Activated CD8-positive, alpha-beta memory T cell treated with anti-CD3 and anti-CD28 coated beads for 48 hours (primary cell): ENCODE results near the gene TMC2.

Source experiments
- DNase-seq, 3 experiments: peaks; one replicate each; pipeline ENCODE4 v3.0.0-alpha.2; 2020; ENCODE audit warnings: low read depth in 2 of 3, low spot score in 2 of 3

Gene TMC2

DNA sequence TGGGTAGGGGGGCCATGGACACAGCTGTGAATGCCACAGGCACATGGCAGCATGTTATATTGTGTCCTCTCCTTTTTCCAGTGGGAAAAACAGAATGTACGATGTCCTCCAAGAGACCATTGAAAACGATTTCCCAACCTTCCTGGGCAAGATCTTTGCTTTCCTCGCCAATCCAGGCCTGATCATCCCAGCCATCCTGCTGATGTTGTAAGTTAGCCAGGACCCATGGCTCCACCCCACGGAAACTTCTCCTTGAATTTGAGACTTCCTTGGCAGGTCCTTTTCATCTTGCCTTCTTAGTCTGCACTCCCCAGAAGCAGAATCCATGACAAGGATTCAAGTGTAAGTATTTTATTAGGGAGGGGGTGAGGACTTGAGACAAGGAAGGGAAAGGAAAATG, 87.8 kb downstream of the TMC2 start:
- DNase-seq: no peak

DNA sequence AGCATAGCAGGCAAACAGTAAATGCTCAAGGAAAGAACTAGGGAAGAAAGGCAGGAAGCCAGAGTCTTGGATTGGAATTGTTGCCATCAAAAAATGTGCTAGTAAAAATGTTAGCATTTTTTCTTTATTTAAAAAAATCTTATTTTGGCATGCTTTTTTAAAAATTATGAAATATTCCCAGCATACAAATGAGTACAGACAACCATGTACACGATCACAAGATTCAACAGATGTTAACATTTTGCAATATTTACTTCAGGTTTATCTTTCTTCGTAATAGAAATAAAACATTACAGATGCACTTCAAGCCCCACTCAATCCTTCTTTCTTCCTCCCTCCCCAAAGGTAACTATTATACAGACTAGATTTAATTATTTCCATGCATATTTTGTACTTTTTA, 88.7 kb downstream of the TMC2 start:
- DNase-seq: no peak

DNA sequence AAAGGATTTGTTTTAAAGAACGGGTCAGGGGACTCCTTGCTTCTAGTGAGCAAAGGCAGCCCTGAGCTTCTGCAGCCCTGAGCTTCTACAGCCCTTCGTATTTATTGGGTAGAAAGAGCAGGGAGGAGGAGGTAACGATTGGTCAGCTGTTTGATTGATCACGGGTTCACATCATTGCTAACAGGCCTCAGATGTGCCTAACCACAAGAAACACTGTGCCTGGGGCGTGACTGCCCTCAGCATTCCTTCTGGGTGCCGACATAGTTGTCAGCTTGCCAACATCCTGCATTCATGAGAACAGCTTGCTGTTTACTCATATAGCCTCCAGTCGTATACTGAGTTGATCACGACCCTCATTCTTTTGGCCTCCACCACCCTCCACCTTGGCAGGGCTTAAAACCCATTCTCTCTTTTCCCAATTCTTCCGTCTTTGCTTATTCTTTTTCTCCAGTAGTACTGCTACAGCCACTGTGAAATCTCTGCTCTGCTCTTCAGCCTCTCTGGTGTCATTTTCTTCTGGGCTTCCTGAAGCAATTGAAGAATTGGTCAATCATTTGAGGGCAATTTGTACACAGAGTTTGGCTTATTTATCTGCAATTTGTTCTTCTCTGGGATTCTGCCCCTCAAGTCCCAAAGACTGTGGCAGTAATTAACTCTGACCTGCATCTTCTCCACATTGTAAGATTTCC, 90.6 kb downstream of the TMC2 start:
- DNase-seq: no peak

DNA sequence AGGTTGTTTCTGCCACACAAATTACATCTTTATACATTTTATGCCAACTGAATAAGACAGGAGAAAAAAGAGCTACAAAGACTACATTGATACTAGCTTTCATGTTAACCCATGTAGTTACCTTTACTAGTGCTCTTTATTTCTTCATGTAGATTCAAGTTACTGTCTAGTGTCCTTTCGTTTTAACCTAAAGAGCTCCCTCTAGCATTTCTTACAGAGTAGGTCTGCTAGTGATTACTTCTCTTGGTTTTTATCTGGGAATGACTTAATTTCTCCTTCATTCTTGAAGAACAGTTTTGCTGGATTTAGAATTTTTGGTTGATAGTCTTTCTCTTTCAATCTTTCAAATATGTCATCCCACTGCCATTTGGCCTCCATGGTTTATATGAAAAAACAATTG, 94.9 kb downstream of the TMC2 start:
- no peak for DNase-seq

DNA sequence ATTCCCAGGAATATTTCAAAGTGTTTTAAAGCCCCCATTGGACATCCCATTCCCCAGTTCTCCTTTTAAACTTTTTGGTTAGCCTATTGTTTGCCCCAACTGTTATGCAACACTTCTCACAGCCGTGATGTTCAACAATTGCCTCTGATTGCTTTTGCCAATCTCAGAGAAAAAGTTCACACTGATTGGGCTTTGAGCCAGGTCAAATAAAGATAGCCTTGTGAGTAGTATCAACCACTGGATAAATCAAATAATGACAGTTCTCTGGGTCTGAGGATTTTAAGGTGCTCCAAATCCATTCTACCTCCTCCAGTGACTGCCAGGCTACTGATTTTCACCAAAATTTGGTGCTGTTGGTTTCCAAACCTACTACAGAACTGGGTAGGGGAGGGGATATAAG, 97.0 kb downstream of the TMC2 start:
- no peak for DNase-seq

DNA sequence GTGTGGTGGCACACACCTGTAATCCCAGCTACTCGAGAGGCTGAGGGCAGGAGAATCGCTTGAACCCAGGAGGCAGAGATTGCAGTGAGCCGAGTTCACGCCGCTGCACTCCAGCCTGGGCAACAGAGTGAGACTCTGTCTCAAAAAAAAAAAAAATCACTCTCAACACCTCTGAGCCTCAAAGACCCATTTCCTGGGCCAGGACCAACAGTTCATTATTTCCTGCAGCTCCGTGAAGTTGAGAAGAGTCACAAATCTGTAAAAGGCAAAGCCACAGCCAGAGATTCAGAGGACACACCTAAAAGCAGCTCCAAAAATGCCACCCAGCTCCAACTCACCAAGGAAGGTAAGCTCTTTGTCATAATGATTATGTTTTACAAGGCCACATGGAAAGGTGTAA, 100.9 kb downstream of the TMC2 start:
- no peak for DNase-seq

DNA sequence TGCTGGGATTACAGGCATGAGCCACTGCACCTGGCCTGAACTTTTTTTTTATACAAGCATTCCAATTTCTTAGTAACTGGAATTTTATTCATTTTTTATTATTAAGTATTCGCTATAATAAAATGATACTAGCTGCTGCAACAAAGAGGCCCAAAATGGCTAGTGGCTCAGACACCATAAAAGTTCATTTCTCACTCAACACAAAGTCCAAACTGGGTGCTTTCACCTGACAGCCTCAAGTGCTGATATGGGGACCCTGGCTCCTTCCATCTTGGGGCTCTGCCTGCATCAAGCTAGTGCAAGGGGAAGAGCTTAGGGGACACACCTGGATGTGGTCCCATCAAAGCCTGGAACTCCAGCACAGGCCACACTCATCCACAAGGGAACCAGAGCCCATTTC, 103.9 kb downstream of the TMC2 start:
- no peak for DNase-seq

DNA sequence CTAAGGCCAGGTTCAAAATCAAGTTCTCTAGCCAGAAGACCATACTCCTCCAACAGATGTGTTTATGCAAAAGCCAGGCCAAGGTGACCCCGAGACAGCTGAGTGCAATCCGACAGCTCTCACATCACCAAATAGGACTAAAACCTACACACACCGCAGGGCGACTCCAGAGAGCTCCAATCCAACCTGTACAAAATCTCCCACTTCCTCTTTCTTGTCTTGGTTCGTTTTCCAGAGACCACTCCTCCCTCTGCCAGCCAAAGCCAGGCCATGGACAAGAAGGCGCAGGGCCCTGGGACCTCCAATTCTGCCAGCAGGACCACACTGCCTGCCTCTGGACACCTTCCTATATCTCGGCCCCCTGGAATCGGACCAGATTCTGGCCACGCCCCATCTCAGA, 104.5 kb downstream of the TMC2 start:
- DNase-seq: no peak

DNA sequence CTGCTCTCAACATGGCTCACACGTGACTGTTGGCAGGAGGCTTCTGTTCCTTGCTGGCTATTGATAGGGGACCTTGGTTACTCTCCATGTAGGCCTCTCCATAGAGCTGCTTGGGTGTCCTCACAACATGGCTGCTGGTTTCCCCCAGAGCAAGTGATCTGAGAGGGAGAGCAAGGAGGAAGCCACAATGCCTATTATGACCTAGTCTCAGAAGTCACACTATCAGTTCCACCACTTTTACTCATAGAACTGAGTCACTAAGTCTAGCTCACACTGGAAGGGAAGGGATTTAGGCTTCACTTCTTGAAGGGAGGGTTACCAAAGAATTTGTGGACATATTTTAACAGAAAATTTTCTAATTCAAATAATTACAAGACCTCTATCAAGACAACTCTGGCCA, 107.3 kb downstream of the TMC2 start:
- no peak for DNase-seq

DNA sequence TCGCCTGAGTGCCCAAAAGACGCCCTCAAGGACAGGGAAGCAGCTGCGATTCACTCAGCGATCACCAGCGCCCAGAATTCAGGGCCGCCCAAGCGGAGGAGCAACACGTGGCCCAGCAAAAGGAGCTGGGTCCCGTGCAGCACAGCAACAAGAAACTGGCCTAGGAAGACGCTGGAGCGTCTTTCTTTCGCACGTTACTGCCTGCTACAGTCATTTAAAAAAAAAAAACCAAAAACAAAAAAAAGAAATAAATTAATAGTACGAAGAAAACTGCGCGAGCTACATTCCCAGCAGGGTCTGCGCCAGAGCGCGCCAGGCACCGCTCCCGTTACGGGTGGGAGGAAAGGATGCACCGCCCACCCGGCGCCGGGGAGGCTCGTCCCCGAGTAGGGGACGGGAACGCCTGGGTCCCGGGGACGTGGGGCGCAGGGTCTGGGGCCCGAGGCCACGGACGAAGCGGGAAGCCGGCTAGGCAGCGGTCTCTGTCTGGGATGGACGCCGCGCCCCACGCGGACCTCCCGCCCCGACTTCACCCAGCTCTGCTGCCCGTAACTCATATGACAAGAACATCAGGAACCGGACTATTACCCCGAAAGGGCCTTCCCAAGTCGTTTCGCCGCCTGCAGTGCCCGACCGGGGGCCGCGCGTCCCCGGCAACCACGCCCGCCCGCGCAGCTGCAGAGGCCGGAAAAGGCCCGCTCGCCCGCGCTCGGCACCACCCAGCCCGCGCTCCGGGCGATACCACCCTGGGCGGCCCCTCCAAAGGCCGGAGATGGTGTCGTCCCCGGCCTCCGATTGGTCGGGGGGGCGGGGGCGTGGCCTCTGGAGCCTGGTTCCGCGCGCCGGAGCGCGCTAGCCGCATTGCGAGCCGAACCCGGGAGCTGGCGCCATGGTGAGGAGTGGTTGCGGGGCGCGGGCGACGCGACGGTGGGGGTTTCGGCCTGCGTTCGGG, 115.7 kb downstream of the TMC2 start, which contains the start of gene NOP56:
TSS of gene NOP56 (plus strand) at position 861 of the 952 bp plus-strand sequence. CDS start at position 890, 29 bp downstream.
- DNase-seq: peak; percentile 90 to 95 (median 94)

DNA sequence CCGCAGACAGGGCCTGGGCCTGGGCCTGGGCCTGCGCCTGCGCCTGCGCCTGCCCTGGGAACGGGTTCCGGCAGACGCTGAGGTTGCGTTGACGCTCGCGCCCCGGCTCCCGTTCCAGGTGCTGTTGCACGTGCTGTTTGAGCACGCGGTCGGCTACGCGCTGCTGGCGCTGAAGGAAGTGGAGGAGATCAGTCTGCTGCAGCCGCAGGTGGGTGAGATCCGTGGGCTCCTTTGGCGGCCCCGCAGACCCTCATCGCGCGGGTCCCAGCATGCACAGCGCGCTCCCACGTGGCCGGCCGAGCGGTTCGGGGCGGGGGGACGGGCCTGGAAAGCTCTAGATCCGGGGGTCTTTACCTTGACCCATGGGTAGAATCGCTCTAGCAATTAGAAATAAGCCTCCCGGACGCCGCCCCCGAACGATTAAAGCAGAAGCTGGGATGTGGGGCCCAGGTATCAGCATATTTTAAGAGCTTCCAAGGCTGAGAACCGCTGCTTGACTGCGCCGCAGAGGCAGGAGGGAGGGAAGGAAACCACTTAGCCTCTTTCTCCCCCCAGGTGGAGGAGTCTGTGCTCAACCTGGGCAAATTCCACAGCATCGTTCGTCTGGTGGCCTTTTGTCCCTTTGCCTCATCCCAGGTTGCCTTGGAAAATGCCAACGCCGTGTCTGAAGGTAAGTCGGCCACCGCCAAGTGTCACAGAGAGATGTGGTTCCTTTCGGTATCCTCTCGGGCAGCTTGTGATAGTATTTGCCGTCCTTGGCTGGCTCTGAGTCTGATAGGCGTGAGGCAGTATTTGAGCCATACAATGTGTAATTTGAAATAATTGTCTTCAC, 116.6 kb downstream of the TMC2 start:
- DNase-seq: no peak

DNA sequence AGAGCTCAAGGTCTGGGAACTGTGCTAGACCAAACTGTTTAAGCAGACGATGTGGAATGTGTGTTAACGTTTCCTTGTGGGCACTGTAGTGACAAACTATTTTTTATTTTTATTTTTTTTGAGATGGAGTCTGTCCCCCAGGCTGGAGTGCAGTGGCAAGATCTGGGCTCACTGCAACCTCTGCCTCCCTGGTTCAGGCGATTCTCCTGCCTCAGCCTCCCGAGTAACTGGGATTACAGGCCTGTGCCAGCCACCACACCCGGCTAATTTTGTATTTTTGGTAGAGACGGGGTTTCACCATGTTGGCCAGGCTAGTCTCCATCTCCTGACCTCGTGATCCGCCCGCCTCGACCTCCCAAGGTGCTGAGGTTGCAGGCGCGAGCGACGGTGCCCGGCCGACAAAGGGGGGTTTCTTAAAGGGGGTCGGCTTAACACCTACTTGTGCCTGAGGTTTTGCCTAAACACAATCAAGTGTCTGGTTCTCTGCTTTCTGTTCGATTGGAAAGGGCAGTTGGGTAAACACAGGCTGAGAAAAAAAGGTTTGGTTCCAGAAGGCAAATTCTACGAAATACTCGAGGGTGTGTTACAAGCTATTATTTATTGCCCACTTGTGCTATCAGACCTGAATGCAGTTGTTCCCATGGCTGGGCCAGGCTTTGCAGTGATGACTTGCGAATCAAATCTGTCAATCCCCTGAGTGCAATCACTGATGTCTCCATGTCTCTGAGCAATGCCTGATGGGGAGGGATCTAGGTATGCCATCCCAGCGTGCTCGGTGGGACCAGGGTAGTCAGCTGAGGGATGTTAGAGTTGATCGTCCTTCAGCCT, 117.4 kb downstream of the TMC2 start:
- DNase-seq: no peak

DNA sequence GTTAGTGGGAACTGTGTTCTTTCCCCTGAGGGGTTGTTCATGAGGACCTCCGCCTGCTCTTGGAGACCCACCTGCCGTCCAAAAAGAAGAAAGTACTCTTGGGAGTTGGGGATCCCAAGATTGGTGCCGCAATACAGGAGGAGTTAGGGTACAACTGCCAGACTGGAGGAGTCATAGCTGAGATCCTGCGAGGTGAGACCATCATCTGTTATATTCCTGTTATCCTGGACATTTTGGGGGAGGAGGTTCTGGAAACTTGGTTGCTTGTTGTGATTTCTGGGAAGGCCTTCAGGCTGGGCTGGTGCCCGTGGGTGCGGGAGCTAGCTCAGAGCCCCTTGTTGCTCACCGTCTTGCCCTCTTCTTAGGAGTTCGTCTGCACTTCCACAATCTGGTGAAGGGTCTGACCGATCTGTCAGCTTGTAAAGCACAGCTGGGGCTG, 118.0 kb downstream of the TMC2 start:
- DNase-seq: no peak

DNA sequence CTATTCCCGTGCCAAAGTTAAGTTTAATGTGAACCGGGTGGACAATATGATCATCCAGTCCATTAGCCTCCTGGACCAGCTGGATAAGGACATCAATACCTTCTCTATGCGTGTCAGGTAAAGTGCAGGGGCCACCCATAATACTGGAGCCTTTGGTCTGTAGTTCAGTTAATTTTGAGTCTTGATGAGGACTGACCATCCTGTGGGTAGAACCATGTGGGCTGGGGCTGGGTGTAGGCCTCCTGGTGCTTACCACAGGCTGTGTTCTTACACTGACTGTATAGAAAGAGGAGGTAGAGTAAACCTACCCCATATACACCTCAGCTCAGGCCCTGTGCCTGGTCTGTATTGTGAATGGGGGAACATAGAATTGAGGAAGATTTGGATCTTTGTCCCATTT, 118.5 kb downstream of the TMC2 start:
- DNase-seq: no peak

DNA sequence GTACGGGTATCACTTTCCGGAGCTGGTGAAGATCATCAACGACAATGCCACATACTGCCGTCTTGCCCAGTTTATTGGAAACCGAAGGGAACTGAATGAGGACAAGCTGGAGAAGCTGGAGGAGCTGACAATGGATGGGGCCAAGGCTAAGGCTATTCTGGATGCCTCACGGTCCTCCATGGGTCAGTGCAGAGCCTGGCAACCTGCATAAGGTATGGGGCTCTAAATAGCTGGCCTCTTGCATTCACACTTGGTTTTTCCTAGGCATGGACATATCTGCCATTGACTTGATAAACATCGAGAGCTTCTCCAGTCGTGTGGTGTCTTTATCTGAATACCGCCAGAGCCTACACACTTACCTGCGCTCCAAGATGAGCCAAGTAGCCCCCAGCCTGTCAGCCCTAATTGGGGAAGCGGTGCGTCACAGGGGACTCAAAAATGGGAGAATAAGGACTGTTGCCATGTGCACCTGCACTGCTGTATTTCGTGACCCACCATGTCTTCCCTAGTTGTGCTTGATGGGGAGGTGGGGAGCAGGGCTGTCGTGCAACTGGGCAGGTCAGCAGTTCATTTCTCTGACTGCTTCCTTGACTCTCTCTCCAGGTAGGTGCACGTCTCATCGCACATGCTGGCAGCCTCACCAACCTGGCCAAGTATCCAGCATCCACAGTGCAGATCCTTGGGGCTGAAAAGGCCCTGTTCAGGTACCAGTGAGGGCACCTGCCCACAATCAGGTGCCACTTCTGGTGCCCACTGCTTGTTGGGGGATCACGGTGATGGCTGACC, 119.2 kb downstream of the TMC2 start:
- no peak for DNase-seq

DNA sequence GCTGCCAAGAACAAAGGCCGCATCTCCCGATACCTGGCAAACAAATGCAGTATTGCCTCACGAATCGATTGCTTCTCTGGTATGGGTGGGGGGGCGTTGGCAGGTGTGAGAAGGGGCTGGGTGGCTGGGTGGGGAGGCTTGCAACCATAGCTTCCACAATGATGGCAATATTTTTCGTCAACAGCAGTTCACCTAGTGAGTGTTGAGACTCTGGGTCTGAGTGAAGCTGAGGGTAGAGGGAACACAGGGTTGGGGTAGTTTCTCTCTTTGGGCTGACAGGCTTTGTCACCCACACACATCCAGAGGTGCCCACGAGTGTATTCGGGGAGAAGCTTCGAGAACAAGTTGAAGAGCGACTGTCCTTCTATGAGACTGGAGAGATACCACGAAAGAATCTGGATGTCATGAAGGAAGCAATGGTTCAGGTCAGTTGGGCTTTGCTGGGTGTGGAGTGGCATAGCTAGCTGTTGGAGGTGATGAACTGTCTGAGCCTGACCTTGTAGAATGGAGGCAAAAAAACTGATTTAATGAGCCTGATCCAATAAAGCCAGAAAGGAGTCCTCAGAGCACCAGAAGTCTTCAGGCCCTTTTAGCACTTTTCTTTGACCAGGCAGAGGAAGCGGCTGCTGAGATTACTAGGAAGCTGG, 120.2 kb downstream of the TMC2 start:
- no peak for DNase-seq

DNA sequence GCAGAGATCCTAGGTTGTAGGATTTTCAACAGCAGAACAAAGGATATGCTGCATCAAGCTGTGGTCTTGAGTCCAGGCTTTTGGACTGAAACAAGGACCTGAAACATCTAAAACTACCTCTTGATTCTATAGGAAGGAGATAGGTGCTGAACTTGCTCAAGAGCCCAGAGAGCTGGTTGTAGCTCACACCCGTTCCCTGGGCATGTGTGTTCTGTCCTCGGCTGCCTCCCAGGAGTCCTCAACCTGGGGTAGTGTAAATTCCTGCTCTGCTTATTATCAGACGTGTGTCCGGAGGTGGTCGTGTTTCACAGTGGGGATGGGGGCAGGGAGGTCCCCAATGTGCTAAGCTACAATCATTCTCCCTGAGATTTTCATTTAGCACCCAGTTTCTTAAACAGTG, 120.9 kb downstream of the TMC2 start:
- no peak for DNase-seq

DNA sequence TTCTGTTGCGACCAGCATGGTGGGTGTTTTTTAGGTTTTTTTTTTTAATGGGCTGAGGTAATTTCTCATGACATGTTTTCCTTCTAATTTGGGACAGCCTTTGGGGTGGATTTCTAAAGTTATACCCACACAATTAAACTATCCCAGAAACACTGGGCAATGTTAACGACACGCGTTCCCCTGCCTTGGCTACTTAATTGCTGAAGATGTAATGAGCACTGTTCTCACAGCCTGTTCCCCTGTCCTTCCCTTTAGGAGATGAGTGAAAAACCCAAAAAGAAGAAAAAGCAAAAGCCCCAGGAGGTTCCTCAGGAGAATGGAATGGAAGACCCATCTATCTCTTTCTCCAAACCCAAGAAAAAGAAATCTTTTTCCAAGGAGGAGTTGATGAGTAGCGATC, 121.3 kb downstream of the TMC2 start:
- no peak for DNase-seq
